Right ventricle myocardium inferior (tissue), 1 donor: ENCODE measurements around the gene PTF1A. TPM values are rescaled to one million over a fixed set of nuclear protein-coding genes. Genes with fewer than 3 reads are reported as not detected.

Experiments used
- ATAC-seq: fragments of 200-7000 bp; cut with Tn5 transposase; one replicate; pipeline ENCODE4 v1.9.1; 2020; ENCODE audit warnings: mild to moderate bottlenecking, moderate library complexity
- DNase-seq: peaks from one replicate; pipeline ENCODE4 v3.0.0; 2021; ENCODE audit errors: missing footprints
- intact Hi-C: fragments of 100-400 bp; cut with DNase I; formaldehyde crosslinking; loops from one replicate; pipeline ENCODE4 v1.11.0; 2022
- long read RNA-seq: library from polyadenylated mRNA; unstranded; transcript quantifications from one replicate; pipeline ENCODE4 v2.0.0, GENCODE V29; 2021
- total RNA-seq: library from RNA; stranded (reverse); fragmentation: NEBNext Ultra II Directional; extraction: Animal tissue kit (Norgen Biotek cat#: 25700); gene quantifications from one replicate; pipeline ENCODE4 v1.2.1, GENCODE V29; 2021
- donor health status: DM: no; HTN: yes; CAD: no; lungs with severe emphysema.

The PTF1A gene, protein sequence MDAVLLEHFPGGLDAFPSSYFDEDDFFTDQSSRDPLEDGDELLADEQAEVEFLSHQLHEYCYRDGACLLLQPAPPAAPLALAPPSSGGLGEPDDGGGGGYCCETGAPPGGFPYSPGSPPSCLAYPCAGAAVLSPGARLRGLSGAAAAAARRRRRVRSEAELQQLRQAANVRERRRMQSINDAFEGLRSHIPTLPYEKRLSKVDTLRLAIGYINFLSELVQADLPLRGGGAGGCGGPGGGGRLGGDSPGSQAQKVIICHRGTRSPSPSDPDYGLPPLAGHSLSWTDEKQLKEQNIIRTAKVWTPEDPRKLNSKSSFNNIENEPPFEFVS
- total RNA-seq: not detected
- long read RNA-seq: 0 reads

DNA sequence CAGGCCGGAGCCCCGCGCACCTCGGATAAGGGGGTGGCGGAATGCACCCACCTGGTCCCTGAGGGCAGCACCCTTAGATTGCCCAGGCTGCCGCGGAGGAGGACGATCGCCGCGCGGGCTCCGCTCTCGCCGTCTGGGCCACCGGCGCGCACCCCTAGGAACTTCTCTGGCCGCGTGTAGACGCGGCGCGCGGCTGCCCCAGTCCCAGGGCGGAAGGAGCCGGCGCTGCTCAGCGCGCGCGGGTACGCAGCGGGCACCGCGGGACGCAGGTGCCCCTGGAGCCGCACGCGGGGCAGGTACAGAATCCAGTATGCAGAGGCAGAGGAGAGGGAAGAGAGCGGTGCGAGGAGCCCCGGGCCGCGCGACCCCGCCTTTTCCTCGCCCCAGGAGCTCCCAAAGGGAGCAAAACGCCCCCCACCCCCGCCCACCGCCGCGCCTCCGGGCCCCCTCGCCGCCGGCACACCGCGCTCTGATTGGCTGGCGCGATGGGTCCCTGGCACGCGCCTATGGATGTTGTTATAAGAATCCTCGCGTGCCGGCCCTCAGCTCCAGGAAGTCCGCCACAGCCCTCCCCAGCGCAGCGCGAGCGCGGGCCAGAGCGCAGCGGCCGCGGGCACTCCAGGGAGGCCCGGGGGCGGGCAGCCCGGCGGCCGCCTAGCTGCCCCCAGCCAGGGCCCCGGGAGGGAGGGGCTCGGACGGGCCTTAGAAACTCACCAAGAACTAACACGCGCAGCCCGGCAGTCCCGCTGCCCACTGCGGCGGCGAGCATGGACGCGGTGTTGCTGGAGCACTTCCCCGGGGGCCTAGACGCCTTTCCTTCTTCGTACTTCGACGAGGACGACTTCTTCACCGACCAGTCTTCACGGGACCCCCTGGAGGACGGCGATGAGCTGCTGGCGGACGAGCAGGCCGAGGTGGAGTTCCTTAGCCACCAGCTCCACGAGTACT, at the start of gene PTF1A:
Gene PTF1A, plus strand, starts transcription at position 549 of the 948 bp plus-strand sequence. Its CDS starts 219 bp downstream, at position 768.
- DNase-seq (no peak), ATAC-seq (no peak)
- intact Hi-C loops: no loop called here

DNA sequence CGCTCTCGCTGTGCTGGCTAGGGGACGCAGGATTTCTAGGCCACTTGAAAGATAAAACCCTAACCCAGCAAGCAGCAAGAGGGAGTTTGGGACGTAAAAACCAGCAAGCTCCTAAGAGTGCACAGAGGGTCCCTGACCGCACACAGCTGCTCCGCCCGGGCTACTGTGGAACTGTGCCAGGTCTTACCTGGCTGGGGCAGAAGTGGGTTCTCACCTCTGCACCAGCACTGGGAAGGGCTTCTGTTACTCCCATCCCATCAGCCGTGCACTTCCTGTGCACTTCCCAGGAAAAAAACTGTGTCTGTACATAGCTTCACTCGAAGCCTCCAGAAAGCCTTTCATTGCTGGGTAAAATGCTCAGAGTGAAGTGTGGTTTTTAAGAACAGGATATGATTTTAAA, 45.9 kb upstream of the PTF1A start:
- intact Hi-C loops: no loop called here

DNA sequence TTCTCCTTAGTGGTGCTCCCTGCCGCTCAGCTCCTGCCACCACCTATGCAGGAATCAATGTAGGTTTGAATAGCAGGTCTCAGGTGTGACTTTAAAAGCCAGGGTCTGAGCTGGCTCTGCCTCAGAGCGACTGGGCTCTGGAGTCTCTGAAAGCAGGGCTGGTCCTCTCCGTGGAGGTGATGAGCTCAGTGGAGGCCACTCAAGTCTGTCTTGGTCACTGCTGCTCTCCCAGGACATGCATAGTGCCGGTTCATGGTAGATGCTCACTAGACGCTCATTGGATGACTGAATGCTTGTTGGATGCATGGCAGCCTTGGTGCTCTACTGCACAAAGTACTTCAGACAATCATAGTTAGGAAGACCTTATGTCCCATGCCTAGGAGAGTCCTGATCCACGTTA, 45.1 kb upstream of the PTF1A start:
- DNase-seq (no peak), ATAC-seq (no peak)
- intact Hi-C loops: no loop called here

More for the DNA sequence above, 45.9 kb upstream of the PTF1A start:
- ATAC-seq (no peak), DNase-seq (no peak)

DNA sequence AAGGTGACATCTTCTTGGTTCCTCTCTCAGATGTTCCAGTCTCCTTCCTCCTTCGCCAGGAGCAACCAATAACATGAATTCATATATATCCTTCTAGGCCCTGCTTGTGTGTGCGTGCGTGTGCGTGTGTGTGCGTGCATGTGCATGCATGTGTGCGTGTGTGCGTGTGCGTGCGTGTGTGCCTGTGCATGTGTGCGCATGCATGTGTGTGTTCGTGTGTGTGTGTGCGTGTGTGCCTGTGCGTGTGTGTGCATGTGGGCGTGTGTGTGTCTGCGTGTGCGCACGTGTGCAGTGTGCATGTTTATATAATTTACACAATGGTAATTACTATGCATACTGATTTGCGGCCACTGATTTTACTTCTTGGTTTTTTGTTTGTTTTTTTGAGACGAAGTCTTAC, 43.9 kb upstream of the PTF1A start:
- intact Hi-C loops: no loop called here
- DNase-seq (no peak), ATAC-seq (no peak)

DNA sequence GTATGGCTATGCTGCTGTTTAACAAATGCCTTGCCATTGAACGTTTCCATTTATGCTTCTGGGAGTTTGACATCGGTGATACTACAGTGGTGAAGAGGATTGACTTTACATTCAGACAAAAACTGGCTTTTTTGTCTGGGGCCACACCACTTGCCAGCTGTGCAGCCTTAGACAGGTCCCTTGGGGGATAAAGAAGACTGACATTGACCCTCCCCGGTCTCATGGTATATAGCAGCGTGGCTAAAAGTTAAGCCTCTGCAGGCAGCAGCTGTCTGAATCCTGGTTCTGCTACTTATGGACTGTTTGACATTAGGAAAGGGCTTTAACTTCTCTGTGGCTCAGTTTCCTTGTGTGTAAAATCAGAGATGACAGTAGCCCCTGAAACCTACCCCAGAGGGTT, 42.0 kb upstream of the PTF1A start:
- DNase-seq (no peak), ATAC-seq (no peak)
- intact Hi-C loops: loop anchor here (10.0 kb wide), 1 partner anchor 1405 kb away; no protein-coding TSS in a partner anchor

DNA sequence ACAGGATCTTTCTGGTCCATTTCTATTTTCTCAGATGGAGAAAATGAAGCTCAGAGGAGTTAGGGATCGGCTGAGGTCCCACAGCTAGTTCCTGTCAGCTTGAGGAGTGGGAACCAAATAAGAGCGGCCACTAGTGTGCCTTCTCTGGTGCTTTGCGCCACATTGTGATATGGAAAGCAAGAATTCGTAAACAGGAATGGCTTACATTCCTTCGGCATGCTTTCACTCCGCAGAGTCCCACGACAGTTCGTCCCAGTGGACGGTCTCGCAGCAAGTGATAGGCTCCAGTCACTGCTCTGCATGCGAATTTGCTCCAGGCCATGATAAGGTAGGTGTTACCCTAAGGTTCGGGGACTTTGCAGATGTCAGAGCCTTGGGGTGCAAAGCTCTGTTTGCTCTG, 41.5 kb upstream of the PTF1A start:
- ATAC-seq (no peak), DNase-seq (no peak)
- intact Hi-C loops: loop anchor here (10.0 kb wide), 1 partner anchor 1404 kb away; no protein-coding TSS in a partner anchor

DNA sequence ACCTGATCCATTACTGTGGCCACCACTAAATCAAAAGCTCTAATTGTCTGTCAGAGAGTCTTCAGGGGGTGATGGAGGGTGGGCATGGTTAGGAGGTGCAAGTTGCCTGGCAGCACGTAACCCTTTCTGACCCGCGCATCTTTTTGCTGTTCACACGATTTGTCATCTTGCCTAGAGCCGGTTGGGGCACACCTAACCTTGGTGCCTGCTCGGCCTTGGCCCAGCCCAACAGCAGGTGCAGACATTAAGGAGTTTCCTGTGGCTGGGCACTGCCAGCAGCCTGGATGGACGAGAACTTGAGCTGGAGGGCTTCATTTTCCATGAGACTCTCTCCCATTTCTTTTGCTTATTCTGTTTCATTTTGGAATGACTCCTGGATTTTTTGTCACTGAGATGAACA, 41.0 kb upstream of the PTF1A start:
- DNase-seq (no peak), ATAC-seq (no peak)
- intact Hi-C loops: loop anchor here (10.0 kb wide), 1 partner anchor 1404 kb away; no protein-coding TSS in a partner anchor

DNA sequence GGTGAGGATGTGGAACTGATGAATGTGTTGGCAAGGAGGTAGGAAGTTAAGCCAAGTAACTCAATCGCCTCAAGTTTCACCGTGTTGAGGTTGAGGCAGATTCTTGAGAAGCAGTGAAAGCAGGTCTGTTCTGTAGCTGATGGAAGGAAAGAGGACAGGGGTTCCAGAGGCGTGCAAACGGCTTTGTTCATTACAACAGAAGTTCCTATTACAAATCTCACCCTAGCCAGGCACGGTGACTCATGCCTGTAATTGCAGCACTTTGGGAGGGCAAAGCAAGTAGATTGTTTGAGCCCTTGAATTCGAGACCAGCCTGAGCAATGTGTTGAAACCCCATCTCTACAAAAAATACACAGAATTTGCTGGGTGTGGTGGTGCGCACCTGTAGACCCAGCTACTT, 36.9 kb upstream of the PTF1A start:
- DNase-seq (no peak), ATAC-seq (no peak)
- intact Hi-C loops: loop anchor here (5.0 to 10.0 kb wide), 3 partner anchors 372 to 1400 kb away; no protein-coding TSS in a partner anchor

DNA sequence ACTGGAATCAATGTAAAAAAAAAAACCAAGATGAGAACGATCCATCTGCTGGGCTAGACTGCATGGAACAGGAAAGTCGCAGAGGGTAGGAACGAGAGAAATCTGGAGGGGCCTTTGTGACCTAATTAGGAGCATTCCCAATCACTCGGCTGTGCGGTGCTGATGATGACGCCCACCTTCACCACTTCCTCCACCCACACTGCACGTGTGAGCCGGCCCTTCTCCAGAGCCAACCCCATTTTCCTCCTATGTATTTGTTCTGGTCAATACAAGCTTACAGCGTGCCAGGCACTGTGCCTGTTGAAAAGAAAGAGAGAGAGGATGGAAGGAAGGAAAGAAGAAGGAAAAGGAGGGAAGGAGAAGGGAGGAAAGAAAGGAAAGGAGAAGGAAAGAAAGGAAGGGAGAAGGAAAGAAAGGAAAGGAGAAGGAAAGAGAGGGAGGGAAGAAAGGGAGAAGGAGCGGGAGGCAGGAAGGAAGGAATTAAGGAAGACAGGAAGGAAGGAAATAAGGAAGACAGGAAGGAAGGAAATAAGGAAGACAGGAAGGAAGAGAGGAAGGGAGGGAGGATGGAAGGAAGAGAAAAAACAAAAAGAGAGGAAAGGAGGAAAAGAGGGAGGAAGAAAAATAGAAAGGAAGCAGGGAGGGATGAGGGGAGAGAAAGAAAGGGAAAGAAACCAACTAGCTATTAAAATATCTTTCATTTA, 35.5 kb upstream of the PTF1A start:
- no peak for ATAC-seq
- intact Hi-C loops: loop anchor here (5.0 to 10.0 kb wide), 3 partner anchors 371 to 1398 kb away; no protein-coding TSS in a partner anchor
- no peak for DNase-seq

DNA sequence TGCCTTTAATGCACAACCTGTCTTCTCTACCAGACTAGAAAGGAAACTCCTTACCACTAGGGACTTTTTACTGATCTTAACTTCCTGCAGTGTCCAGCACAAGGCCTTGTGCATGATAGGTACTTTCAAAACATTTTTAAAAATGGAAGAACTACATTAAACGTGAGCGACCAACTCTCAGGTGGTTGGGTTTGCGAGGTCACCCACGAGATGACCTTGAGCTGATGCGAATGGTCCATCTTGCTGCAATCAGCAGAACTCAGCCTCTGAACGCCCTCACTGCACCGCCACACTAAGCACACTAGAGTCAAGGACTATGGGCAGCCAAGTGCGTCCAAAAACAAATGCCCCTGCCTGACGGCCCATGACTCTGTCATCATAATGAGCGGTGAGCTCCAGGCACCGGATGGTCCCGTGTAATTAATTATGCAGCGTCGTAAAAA, 34.9 kb upstream of the PTF1A start:
- DNase-seq (no peak), ATAC-seq (no peak)
- intact Hi-C loops: loop anchor here (5.0 to 10.0 kb wide), 3 partner anchors 370 to 1398 kb away; no protein-coding TSS in a partner anchor

DNA sequence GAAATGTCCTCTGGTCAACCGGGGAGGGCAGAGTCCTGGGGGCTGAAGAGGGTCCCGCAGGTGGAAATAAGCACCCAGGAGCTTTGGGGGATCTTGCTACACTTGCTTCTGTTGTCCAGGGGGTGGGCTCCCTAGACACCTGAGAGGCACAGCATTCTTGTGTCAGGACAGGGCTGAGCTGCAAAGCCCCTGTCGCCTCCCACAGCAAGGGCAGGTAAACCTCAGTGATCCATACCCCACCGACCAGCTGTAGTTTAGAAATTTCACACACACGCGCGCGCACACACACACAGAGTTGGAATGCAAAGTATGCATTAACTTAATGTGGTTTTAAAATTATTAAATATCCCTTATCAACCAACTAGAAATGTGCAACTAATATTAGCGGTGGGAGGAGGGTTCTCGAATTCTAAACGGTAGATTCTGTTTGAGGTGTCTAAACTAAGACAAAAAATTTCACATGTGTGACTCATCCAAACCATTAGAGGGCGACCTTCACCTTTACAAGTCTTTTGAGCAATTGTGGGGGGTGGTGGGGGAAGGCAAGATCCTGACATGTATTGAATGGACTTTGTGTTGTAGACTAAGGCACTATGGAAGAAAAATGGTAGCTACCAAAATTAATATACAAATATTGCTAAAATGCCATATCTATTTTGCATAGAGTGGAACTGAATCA, 34.3 kb upstream of the PTF1A start:
- intact Hi-C loops: loop anchor here (5.0 to 10.0 kb wide), 3 partner anchors 369 to 1397 kb away; no protein-coding TSS in a partner anchor
- ATAC-seq: no peak

DNA sequence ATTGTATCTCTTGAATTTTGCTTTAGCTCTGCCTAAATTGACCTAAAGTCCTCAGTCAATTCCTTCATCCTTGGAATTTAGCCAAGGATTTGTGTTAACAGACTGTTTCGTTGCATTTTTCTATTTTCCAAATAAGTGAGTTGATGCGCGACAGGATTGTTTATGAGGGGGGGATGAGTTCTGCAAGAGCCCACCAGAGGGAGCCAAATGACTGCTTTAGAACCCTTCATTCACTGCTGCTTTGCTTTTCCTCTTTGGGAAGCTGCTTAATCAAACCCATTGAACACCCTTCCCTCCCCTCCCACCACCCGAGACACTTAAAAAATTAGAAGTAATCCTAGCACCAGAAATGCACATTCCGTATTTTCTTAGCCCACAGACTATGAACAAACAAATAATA, 33.7 kb upstream of the PTF1A start:
- DNase-seq (no peak), ATAC-seq (peak; percentile 59)
- intact Hi-C loops: loop anchor here (5.0 to 10.0 kb wide), 3 partner anchors 369 to 1396 kb away; no protein-coding TSS in a partner anchor

More for the DNA sequence above, 34.3 kb upstream of the PTF1A start:
- DNase-seq: no peak

DNA sequence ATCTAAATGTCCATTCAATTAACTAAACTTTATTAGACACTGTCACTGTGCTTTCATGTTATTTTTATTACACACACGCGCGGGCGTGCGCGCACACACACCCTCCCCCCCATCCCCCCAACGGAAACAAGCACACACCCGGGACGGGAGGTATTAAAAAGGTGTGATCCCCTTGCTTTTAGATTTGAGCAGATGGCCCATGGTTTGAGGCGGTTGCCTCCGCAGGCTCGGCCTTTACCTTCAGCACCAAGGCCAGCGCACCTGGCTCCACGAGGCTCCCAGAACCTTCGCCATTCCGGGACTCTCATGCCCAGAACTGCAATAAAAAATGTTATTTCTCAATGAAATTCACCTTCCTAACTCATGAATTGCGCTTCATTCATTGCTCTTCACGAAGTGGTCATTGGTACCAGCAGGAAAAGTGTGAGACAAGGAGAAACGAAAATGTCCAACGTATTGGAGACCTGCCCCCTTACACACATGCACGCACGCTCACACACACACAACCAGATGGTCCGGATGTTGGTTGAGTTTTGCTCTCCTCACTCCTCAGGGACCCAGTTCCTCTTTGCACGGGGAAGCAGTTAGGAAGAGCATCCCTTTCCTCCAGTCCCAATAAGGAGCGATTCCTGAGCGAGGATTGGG, 20.8 kb upstream of the PTF1A start:
- intact Hi-C loops: no loop called here
- ATAC-seq (no peak), DNase-seq (no peak)

DNA sequence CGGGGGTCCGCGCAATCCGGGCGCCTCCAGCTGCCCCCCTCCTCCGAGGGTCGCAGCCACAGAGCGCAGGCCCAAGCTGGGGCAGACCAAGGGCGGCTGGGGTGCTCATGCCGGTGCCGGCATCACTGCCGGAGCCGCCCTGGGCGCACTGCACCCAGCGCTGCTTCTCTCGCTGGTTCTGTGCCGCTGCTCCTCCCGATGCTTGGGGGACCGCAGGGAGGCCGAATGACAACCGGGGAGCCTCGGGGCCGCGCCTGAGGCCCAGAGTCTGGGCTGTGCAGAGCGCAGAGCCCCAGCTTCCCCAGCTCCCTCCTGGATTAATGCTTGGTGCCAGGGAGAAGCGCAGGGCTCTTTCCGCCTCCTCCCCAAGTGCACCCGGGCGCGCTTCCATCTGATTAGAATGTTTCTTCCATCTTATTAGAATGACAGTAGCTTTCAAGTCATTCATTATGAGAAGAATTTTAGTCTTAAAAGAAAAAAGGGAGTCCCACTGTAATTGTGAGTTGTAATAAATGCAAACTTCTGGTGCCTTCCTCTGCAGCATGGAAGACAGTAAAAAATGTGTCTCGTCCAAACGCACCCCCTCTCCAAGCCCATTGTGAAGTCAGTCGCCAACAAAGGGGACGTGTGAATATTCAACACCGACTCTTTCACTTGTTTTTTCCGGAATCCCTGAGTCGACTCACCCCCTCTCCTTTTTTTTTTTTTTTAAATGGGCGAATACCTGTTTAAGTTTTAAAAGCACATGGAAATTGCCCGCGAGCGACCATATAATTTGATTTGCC, 19.5 kb upstream of the PTF1A start:
- ATAC-seq (no peak), DNase-seq (no peak)
- intact Hi-C loops: no loop called here

DNA sequence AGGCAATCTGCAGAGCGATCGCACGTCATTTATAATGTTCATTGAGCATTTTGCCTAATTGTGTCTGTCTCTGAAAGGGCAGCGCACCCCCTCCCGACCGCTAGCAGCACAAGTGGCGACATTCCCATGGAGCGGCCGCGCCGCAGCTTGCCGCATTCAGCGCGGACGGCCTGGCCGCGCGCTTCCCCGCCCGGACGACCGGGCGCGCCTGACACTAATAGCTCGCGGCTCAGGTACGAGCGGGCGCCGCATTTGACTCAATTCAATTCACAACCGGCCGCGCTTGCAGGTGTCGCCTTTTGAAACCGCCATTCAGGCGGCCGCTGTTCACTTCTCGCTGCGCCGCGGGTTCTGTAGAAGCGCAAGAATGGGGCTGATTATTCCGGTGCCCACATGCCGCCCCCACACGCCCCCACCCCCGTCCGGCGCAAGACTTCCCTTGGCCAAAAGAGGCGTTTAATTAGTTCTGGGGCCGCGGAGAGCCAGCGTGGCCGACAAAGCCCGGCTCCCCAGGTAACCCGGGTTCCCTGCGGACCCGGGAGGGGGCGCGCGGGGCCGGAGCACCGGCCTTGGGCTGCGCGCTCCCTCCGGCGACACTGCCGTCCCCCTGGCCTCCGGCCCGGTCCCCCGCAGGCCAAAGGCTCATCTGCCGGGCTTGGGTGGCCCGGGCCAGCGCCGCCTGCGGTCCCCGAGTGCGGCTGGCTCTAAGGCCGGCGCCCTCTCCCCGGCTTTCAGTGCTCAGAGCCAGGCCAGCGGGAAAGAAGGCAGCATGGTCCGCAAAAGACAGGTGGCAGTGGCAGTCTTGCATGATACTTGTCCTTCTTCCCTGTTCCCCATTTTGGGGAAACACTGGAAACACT, 18.7 kb upstream of the PTF1A start:
- intact Hi-C loops: no loop called here
- no peak for DNase-seq
- no peak for ATAC-seq
